CD14-positive monocyte (primary cell): ENCODE data around the gene KCNN4. TPM values are rescaled to one million over a fixed set of nuclear protein-coding genes. Genes with fewer than 3 reads are reported as not detected.

Experiments
- DNase-seq, 3 donors: peaks; one replicate each; pipeline ENCODE4 v3.0.0-alpha.2; 2011 to 2022
- H2AFZ ChIP-seq: 2 replicates; pipeline ENCODE4 v1.6.0; 2012; ENCODE audit warnings: mild to moderate bottlenecking, low read depth, low read length, inconsistent platforms; ENCODE audit not compliant: insufficient read depth, poor library complexity, severe bottlenecking
- H3K27ac ChIP-seq, 2 donors: 1 replicate in 1 of 2; 2 replicates in 1 of 2; pipeline ENCODE4 v1.5.1; 2012 to 2013; ENCODE audit warnings: low read length in 2 of 2, control low read depth in 1 of 2, inconsistent platforms in 1 of 2, low read depth in 1 of 2, mild to moderate bottlenecking in 1 of 2
- H3K27me3 ChIP-seq, 2 donors: one replicate each; pipeline versions ENCODE4 v1.6.0 to v1.6.1; 2011 to 2013; ENCODE audit warnings: low read length in 2 of 2; ENCODE audit not compliant: control insufficient read depth in 2 of 2, insufficient read depth in 2 of 2
- H3K36me3 ChIP-seq, 2 donors: replicated peaks in 1 of 2; 1 replicate in 1 of 2; 2 replicates in 1 of 2; pipeline versions ENCODE4 v1.5.1 to v1.6.1; 2012 to 2013; ENCODE audit warnings: low read length in 2 of 2, control low read depth in 1 of 2, inconsistent platforms in 1 of 2, mild to moderate bottlenecking in 1 of 2; ENCODE audit not compliant: insufficient read depth in 2 of 2, control insufficient read depth in 1 of 2
- H3K4me1 ChIP-seq, 2 donors: 1 replicate in 1 of 2; 2 replicates in 1 of 2; pipeline versions ENCODE4 v1.5.1 to v1.6.1; 2012 to 2013; ENCODE audit warnings: low read length in 2 of 2, control low read depth in 1 of 2, inconsistent platforms in 1 of 2, mild to moderate bottlenecking in 1 of 2, moderate library complexity in 1 of 2; ENCODE audit not compliant: insufficient read depth in 2 of 2, control insufficient read depth in 1 of 2
- H3K4me2 ChIP-seq: replicated peaks from 2 replicates; pipeline ENCODE3; 2012; ENCODE audit warnings: low read length, moderate library complexity, mild to moderate bottlenecking; ENCODE audit not compliant: poor library complexity, severe bottlenecking; ENCODE audit errors: extremely low read depth
- H3K4me3 ChIP-seq, 3 experiments: fragments of 200-600 bp in 1 of 3; sonication (generic) in 1 of 3; replicated peaks in 1 of 3; 1 replicate in 2 of 3; 2 replicates in 1 of 3; pipeline ENCODE4 v1.5.1; 2011 to 2013; ENCODE audit warnings: low read length in 3 of 3, mild to moderate bottlenecking in 3 of 3, control low read depth in 2 of 3, low read depth in 2 of 3, inconsistent platforms in 1 of 3, moderate library complexity in 1 of 3
- H3K79me2 ChIP-seq: 2 replicates; pipeline ENCODE4 v1.6.0; 2012; ENCODE audit warnings: mild to moderate bottlenecking, control low read depth, inconsistent platforms, low read length, moderate library complexity; ENCODE audit not compliant: insufficient read depth
- H3K9ac ChIP-seq: 2 replicates; pipeline ENCODE4 v1.6.0; 2017; ENCODE audit warnings: low read length, mild to moderate bottlenecking; ENCODE audit not compliant: insufficient read depth, poor library complexity, severe bottlenecking
- H3K9me3 ChIP-seq, 2 donors: replicated peaks in 1 of 2; 1 replicate in 1 of 2; 2 replicates in 1 of 2; pipeline versions ENCODE4 v1.5.1 to v1.6.1; 2012 to 2013; ENCODE audit warnings: low read length in 2 of 2, control low read depth in 1 of 2; ENCODE audit not compliant: control insufficient read depth in 1 of 2, insufficient read depth in 1 of 2
- H4K20me1 ChIP-seq: 2 replicates; pipeline ENCODE4 v1.6.0; 2012; ENCODE audit warnings: mild to moderate bottlenecking, low read length, control low read depth, moderate library complexity; ENCODE audit not compliant: insufficient read depth
- H3K27ac Mint-ChIP-seq, 7 donors: one replicate each; pipeline ENCODE4 v1.8.0; 2020; ENCODE audit warnings: mild to moderate bottlenecking in 7 of 7, mixed read lengths in 7 of 7, moderate library complexity in 6 of 7, inconsistent platforms in 2 of 7
- H3K27me3 Mint-ChIP-seq, 3 donors: one replicate each; pipeline ENCODE4 v1.8.0; 2021 to 2022; ENCODE audit warnings: low read depth in 3 of 3, mild to moderate bottlenecking in 3 of 3, mixed read lengths in 3 of 3, moderate library complexity in 3 of 3, inconsistent platforms in 1 of 3
- H3K36me3 Mint-ChIP-seq, 2 donors: one replicate each; pipeline ENCODE4 v1.8.0; 2020; ENCODE audit warnings: mixed read lengths in 2 of 2, inconsistent platforms in 1 of 2, mild to moderate bottlenecking in 1 of 2
- H3K4me1 Mint-ChIP-seq: one replicate; pipeline ENCODE4 v1.8.0; 2020; ENCODE audit warnings: mild to moderate bottlenecking, mixed read lengths
- H3K4me3 Mint-ChIP-seq, 2 donors: one replicate each; pipeline ENCODE4 v1.8.0; 2020; ENCODE audit warnings: mild to moderate bottlenecking in 2 of 2, mixed read lengths in 2 of 2, moderate library complexity in 1 of 2
- H3K9me3 Mint-ChIP-seq, 7 donors: one replicate each; pipeline ENCODE4 v1.8.0; 2020 to 2022; ENCODE audit warnings: mixed read lengths in 7 of 7, mild to moderate bottlenecking in 6 of 7, moderate library complexity in 6 of 7, inconsistent platforms in 2 of 7
- WGBS: methylation state at CpG from one replicate; pipeline ENCODE4 v1.1.5; 2013; ENCODE audit warnings: missing lambda C conversion rate; ENCODE audit not compliant: insufficient coverage; 5-methylcytosine and 5-hydroxymethylcytosine counted together
- intact Hi-C, 2 donors: fragments of 100-400 bp; cut with micrococcal nuclease; formaldehyde crosslinking; loops; one replicate each; pipeline versions ENCODE4 v1.15.0 to v1.15.1; 2023
- polyA plus RNA-seq, 3 donors: library from polyadenylated mRNA; depleted of rRNA in 1 of 3; unstranded in 2 of 3; stranded (reverse) in 1 of 3; fragments of 300-500 nt in 2 of 3; fragments of >200 nt in 1 of 3; fragmentation: Illumina TruSeq in 2 of 3; gene quantifications; 1 replicate in 2 of 3; 2 replicates in 1 of 3; pipeline ENCODE4 v1.2.3, GENCODE V29; 2012 to 2021
- TF ChIP-seq, protein P1 (sequence below): fragments of 200-600 bp; IDR thresholded peaks from one replicate; pipeline ENCODE4 v1.8.0; 2022; ENCODE audit warnings: antibody characterized with exemption, mild to moderate bottlenecking

KCNN4 gene
- polyA plus RNA-seq, 3 donors, result 12.9 to 70.4 (median 17.1) TPM

DNA sequence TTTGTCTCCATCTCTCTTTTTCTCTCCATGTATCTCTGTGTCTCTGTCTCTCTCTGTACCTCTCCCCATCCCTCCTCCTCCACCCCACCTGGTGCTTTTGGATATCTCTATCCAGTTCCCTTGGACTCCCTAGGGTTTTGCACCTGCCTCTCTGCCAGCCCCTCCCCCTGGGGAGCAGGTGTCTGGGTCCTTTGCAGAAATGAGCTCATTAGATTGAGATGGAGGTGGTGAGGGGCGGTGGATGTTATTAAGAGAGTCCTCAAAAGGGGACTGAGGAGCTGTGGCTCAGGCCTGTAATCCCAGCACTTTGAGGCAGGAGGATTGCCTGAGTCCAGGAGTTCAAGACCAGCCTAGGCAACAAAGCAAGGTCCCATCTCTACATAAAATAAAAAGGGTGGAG is 2.1 kb downstream of the KCNN4 start:
- H3K9me3 ChIP-seq, result no peaks in the 10 kb centered on the region
- intact Hi-C loops, result no loop called here

DNA sequence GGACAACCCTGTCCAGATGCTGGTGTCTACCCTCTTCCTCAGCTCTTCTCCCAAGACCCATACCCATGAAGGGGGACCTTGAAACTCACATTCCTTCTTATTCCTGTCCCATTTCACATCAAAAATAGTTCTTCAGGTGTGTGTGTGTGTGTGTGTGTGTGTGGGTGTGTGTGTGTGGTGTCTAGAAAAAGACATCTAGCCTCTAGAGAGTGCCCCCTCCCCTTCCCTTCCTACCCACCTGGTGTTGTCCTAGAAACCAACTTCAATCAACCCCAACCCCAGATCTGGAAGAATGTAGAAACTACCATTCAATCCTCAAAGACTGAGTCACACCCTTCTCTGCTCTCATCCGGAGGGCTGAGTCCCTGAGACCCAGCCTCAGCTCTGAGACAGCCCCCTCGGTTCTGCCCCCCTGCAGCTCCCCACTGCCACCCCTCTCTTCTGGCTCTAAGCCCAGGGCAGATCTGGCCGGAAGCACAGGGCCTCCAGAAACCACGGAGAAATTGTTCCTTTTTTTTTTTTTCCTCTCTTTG is 3.5 kb downstream of the KCNN4 start:
- peak overlapping the region; percentile 89 to 96 for H3K4me3 Mint-ChIP-seq
- peaks cover 25 to 42% of the 10 kb centered on the region in 2 donors for H3K36me3 ChIP-seq
- H4K20me1 ChIP-seq, result peaks cover 10% of the 10 kb centered on the region
- H3K27ac Mint-ChIP-seq, result peak overlapping the region; percentile 86 to 97 (median 91)
- intact Hi-C loops, result no loop called here
- DNase-seq, result peak; percentile 66 to 81 (median 71)
- H3K27me3 Mint-ChIP-seq, result peaks cover 0 to 5% (median 2%) of the 10 kb centered on the region in 3 donors
- peak overlapping the region; percentile 81 to 85 for H3K27ac ChIP-seq
- H3K4me1 ChIP-seq, result peaks cover 69 to 86% of the 10 kb centered on the region in 2 donors
- TF ChIP-seq, protein P1, sequence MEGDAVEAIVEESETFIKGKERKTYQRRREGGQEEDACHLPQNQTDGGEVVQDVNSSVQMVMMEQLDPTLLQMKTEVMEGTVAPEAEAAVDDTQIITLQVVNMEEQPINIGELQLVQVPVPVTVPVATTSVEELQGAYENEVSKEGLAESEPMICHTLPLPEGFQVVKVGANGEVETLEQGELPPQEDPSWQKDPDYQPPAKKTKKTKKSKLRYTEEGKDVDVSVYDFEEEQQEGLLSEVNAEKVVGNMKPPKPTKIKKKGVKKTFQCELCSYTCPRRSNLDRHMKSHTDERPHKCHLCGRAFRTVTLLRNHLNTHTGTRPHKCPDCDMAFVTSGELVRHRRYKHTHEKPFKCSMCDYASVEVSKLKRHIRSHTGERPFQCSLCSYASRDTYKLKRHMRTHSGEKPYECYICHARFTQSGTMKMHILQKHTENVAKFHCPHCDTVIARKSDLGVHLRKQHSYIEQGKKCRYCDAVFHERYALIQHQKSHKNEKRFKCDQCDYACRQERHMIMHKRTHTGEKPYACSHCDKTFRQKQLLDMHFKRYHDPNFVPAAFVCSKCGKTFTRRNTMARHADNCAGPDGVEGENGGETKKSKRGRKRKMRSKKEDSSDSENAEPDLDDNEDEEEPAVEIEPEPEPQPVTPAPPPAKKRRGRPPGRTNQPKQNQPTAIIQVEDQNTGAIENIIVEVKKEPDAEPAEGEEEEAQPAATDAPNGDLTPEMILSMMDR, result no peak
- peaks cover 23 to 38% of the 10 kb centered on the region in 2 donors for H3K36me3 Mint-ChIP-seq
- H3K9me3 ChIP-seq, result no peaks in the 10 kb centered on the region
- H3K4me1 Mint-ChIP-seq, result peaks cover 74% of the 10 kb centered on the region
- peaks cover 90% of the 10 kb centered on the region for H3K79me2 ChIP-seq
- 0% methylated on average over 3 of the region's 4 CpGs for WGBS
- peak overlapping the region; percentile 4 to 85 (median 18) for H3K4me3 ChIP-seq
- no peak overlapping the region for H2AFZ ChIP-seq
- H3K9me3 Mint-ChIP-seq, result peaks cover 0 to 3% (median 0%) of the 10 kb centered on the region in 7 donors
- H3K9ac ChIP-seq, result peak overlapping the region; percentile 49
- H3K4me2 ChIP-seq, result peak overlapping the region; percentile 98
- H3K27me3 ChIP-seq, result no peaks in the 10 kb centered on the region

More for the DNA sequence above, 2.1 kb downstream of the KCNN4 start:
- H3K27ac Mint-ChIP-seq, result peak overlapping the region; percentile 86 to 97 (median 91)
- H3K79me2 ChIP-seq, result peaks cover 77% of the 10 kb centered on the region
- peak overlapping the region; percentile 81 to 85 for H3K27ac ChIP-seq
- WGBS, result no CpG with 5 or more reads among the region's 1 CpG
- H3K27me3 Mint-ChIP-seq, result peaks cover 0 to 5% (median 2%) of the 10 kb centered on the region in 3 donors
- peak overlapping the region; percentile 57 for H2AFZ ChIP-seq
- H3K9ac ChIP-seq, result peak overlapping the region; percentile 76
- H4K20me1 ChIP-seq, result peaks cover 5% of the 10 kb centered on the region
- no peaks in the 10 kb centered on the region for H3K27me3 ChIP-seq
- H3K36me3 Mint-ChIP-seq, result peaks cover 11 to 24% of the 10 kb centered on the region in 2 donors
- H3K4me1 Mint-ChIP-seq, result peaks cover 82% of the 10 kb centered on the region
- H3K4me3 ChIP-seq, result peak overlapping the region; percentile 58 to 85 (median 58)
- peaks cover 13 to 28% of the 10 kb centered on the region in 2 donors for H3K36me3 ChIP-seq
- TF ChIP-seq, protein P1, result no peak
- no peak for DNase-seq
- peaks cover 0 to 3% (median 0%) of the 10 kb centered on the region in 7 donors for H3K9me3 Mint-ChIP-seq
- peak overlapping the region; percentile 89 to 96 for H3K4me3 Mint-ChIP-seq
- H3K4me1 ChIP-seq, result peaks cover 69 to 94% of the 10 kb centered on the region in 2 donors
- H3K4me2 ChIP-seq, result peak overlapping the region; percentile 98
